GM20000 (cell line): Measurements from ENCODE around the gene STAT1.

Source experiments
- DNase-seq: peaks from one replicate; pipeline ENCODE4 v3.0.0; 2012; ENCODE audit warnings: low spot score
- TF ChIP-seq, protein P1 (sequence below): IDR thresholded peaks from 2 replicates; pipeline ENCODE4 v1.5.1; 2012; ENCODE audit warnings: mild to moderate bottlenecking, control low read depth; ENCODE audit errors: extremely low read depth, missing control alignments

The STAT1 gene

DNA sequence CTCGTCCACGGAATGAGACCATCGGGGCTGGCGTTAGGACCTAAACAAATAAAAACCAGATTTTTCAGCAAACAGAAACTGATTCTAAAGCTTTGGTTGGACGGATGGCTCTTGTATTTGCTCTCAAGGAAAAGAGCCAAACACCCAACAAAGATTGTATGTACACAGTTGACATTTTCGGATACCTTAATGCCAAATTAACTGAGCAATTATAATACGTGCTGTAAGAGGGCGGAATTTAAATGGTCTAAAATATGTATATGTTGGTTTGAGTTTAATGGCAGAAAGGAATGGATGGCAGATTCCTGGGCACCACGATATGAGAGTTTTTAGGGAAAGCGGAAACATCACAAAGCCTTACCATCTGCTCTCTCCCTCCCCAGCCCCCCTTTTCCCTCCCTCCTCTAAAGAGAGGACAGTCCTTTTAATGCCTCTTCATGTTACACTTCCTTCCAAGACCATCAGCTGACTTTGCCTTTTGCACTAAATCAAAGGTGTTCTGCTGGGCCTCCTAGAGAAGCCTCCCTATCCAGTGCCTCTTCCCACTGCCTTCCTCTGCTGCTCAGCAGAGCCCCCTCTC, 33.3 kb downstream of the STAT1 start:
- TF ChIP-seq, protein P1, sequence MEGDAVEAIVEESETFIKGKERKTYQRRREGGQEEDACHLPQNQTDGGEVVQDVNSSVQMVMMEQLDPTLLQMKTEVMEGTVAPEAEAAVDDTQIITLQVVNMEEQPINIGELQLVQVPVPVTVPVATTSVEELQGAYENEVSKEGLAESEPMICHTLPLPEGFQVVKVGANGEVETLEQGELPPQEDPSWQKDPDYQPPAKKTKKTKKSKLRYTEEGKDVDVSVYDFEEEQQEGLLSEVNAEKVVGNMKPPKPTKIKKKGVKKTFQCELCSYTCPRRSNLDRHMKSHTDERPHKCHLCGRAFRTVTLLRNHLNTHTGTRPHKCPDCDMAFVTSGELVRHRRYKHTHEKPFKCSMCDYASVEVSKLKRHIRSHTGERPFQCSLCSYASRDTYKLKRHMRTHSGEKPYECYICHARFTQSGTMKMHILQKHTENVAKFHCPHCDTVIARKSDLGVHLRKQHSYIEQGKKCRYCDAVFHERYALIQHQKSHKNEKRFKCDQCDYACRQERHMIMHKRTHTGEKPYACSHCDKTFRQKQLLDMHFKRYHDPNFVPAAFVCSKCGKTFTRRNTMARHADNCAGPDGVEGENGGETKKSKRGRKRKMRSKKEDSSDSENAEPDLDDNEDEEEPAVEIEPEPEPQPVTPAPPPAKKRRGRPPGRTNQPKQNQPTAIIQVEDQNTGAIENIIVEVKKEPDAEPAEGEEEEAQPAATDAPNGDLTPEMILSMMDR = no peak
- DNase-seq = no peak

DNA sequence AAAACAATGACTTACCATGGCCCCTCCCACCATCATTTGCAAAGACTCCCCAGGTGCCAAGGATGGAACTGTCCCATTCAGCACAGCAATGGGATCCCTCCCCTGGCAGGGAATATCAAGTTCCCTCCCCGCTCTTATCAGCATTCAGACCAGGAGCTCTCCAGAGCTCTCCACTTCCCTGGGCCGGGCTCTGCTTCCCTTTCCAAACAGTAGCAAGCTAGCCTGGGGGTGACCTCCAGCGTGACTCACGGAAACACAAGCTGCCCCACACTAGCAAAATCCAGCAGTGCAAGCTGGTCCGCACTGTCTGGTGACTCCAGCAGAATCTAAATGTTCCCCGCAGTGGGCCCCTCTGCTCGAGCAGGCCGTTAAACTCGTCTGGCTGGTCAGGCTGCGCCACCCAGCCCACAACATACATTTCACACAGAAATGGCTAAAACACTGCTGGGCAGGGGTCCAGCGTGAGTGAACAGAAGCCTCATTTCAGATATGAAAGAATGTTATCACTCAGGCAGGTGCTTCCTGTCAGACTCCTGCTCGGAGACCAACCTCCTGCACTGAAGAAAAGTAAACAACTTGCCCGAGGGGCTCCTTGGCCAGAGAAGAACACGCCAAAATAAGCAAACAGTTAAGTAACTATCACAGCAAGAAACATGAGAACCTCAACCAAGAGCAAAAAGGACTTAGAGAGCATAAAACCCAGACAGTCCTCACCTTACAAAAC, 33.9 kb downstream of the STAT1 start:
- no peak for DNase-seq
- TF ChIP-seq, protein P1 = no peak

DNA sequence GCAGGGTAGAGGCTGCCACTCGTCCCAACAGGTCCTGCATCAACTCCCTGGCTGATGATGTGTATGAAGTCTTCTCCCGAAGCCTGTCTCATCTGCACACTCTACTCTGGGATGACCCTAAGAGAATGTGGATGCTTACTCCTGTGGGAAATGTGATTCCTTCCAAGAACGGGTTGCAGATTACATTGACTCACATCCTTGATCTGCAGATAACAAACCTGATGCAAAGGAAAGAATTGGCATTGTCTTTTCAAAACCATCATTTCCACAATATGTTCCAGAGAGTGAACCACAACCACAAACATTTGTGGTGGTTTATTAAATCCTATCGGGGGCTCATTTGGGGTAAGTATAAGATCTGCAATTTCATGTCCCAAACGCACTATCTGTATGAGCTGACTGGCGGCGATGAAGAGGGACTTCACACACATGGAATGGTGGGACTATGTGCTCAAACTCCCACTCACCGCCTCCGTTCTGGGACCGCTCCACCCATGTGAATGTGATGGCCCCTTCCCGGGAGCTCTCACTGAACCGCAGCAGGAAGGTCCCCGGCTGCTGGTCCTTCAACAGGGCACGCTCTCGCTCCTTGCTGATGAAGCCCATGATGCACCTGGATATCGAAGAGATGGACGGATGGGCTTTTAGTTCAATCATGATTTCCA, 35.5 kb downstream of the STAT1 start:
- TF ChIP-seq, protein P1 = no peak
- no peak for DNase-seq

DNA sequence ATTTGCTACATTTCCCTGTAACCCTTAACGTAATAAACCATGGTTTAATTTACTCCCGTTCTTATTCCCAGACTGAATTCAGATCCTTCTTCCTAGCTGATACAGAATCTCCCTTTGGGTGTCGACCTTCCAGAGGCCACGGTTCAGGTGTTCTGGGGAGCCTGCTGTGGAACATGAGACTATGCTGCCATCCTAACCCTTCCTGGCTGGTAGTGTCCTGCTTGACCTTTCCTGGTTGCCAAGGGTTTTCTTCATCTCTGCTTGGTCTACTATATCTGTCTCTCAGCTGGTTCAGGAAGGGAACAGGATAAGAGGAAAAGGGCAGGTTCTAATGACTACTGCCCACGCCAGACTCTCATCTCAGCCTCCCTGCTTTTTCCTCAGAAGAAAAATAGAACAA, 36.5 kb downstream of the STAT1 start:
- TF ChIP-seq, protein P1 = no peak
- DNase-seq = no peak

DNA sequence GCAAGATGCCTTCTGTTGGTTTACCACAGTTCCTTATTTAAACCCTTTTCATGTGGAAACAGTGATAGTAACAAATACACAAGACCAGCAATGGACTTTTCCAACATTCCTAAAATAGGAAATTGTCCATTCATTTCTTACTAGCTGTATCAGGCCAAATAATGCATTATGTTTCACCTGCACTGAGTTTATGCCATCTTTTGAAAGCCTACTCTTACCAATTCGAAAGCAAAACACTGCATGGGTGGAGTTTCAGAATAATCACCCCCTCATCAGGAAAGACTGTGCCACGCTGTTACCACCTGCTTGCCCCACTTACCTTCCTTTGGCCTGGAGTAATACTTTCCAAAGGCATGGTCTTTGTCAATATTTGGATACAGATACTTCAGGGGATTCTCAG, 37.5 kb downstream of the STAT1 start:
- DNase-seq = no peak
- TF ChIP-seq, protein P1 = no peak

DNA sequence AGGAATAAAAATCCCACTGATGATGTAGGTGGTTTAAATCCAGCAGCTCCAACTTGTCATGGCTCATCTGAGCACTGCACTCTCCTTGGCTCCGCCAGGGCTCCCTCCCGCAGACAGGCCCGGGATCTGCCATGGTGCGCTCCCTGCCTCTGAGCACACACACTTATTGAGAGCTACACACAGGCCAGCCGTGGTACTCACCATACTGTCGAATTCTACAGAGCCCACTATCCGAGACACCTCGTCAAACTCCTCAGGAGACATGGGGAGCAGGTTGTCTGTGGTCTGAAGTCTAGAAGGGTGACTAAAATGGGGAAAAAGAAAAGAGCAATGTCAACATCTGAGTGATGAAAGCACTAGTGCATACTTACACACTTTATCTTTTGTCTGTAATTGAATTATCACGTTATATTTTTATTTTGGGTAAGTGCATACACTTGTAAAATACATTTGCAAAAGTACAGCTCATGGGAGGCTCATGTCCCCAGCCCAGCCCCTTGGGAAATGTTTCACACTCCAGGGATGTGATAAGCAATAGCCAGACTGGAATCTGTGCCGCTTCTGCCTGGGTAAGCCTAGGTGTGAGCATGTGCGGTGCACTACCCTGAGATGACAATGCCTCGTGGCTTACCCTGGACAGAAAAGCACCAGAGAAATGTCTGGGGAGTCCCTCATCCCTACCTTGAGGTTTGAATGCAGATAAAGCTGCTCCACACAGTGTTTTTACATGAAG, 39.2 kb downstream of the STAT1 start:
- no peak for DNase-seq
- TF ChIP-seq, protein P1 = no peak
